Measurements from ENCODE around the gene USP48. TPM values are rescaled to one million over a fixed set of nuclear protein-coding genes. Genes with fewer than 3 reads are reported as not detected.

USP48 gene
- polyA plus RNA-seq, 10 donors: 36.8 to 68.1 (median 49.8) TPM

DNA sequence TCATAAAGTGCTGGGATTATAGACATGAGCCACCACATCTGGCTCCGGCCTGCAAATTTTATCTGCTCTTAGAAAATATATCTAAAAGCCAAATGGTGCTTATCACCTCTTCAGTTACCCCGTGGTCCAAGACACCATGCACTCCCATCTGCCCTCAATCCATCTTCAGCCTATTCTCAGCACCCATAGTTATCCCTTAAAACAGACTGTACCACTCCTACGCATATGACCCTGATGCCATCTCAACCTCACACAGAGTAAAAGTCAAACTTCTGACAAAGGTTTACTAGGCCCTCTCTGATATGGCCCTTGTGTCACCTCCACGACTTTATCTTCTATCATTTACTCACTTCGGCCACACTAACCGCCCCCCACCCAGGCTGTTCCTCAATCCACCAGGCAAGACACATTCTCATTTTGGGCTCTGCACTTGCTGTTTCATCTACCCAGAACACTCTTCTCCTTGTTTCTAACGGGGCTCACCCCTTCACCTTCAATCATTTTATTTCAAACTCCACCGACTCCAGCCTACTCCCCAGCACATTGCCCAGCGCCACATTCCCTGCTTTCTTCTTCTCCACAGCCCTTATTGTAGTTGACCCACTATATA, 33.0 kb downstream of the USP48 start:
- no peak for DNase-seq

DNA sequence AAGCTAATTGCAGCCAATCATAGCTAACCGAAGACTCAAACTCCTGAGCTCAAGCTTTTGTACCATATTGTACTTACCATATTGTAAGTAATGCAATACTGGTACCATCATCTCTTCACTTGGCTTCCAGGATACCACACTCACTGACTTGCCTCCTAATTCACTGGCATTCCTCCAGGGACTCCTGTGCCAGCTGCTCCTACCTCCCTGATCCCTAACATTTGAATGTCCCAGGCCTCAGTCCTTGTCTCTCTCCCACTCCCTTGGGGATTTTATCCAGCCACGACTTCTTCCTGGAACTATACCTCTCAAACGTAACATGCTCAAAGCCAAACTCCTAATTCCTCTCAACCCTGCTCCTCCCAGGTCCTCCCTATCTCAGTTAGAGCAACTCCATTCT, 33.8 kb downstream of the USP48 start:
- DNase-seq: no peak

DNA sequence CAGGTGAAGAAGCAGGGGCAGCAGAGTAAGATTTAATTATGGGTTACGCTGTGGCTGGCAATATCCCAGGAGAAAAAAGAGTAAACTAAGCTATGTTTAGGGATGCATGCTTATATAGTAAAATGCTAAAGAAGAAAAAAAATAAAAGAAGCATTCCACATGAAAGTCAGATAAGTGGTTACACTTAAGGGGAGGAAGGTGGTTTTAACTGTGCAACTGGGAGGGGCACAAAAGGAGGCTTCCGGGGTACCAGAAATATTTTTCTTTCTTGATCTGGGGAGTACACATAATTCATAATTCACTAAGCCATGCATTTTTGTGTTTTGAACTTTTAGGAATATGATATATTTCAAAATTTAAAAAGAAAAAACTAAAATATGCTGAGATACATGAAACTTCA, 39.5 kb downstream of the USP48 start:
- no peak for DNase-seq

DNA sequence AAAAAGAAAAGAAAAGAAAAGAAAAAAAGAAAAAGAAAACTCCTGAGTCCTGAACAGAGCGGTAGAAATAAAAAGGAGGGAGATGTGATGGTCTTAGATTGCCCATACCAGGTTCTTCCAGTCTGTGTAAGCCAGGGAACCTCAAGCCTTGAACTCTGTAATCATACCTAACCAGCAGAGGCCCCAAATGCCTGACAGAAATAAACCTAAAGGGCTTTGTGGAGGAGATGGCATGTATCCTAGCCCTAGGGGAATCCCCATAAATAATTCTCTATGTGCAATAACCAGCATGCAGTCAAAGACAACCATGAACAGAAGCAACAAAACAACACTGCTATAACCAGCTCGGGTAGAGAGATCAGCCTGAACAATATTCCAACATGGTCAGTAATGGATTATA, 40.4 kb downstream of the USP48 start:
- DNase-seq: no peak

DNA sequence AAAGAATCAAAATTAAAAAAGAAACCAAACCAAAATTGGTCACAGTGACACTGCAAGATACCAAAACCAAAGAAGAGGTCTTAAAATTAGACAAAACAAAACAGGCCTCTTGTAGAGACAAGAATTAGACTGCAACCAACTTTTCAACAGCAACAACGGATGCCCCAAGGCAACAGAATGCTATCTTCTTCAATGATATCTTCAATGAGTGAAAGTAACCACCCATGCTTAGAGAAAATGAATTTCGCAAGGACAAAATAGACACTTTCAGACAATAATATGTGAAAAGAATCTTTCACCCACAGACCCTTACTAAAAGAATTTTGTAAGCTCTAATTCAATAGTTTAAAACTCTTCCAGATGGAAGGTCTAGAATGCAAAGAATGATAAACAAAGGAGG, 41.7 kb downstream of the USP48 start:
- no peak for DNase-seq

DNA sequence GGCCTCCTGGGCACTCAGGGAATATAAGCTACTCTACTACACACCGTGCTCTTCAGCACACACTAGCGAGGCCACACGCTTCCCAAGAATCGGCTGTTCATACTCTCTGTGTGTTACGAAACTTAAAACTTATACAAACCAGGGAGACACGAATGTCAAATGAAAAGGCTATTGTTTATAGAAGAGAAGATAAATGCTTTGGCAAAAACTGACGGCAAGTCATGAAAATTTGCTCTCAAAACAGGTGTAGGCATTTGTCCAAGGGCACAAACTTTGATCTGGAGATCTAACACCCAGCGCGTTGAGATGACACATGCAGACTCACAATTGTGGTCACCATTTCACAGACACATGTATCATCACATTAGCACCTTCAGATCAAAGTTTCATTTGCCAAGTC, 46.1 kb downstream of the USP48 start:
- no peak for DNase-seq

DNA sequence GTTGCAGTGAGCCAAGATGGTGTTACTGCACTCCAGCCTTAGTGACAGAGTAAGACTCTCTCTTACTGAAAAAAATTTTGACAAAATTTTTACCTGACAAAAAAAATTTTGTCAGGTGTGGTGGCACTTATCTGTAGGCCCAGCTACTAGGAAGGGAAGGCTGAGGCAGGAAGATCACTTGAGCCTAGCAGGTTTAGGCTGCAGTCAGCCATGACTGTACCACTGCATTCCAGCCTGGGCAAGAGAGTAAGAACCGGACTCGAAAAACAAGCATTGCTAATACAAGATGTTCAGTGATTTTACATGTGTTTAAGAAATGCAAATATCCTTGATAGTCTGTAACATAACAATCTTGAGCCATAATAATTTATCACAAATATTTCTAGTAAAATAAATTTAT, 46.9 kb downstream of the USP48 start:
- no peak for DNase-seq

DNA sequence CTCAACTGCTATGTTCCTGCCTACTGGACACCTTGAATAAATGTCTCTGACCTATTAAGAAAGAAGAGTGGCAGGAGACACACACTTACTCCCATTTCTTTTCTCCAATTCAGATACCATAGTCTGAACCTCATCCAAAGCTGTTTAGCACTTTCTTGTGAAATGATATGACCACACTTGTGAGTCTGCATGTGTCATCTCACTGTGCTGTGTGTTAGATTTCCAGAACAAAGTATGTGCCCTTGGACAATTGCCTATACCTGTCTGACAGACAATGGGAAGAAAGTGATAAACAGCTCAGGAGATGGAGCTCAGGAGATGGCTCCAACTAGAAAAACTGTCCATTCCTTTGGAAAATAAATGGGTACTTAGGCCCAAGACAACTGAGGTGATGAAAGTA, 48.4 kb downstream of the USP48 start:
- no peak for DNase-seq

DNA sequence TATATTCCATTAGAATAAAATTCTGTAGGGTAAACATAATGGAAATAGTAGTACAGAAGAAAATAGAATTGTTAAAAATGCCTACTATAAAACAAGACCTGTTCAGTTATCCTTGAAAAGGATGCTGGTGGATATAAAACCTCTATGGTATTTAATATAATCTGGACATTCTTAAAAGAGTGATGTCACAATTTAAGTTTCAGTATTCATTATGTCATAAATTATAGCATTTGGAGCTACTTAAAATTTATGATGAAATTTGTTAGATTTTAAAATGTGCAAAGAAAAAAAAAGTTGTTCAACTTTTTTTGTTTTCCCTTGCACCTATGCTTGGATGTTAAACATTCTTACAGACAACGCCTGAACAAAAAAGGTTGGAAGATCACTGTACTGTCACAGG, 50.3 kb downstream of the USP48 start:
- no peak for DNase-seq

DNA sequence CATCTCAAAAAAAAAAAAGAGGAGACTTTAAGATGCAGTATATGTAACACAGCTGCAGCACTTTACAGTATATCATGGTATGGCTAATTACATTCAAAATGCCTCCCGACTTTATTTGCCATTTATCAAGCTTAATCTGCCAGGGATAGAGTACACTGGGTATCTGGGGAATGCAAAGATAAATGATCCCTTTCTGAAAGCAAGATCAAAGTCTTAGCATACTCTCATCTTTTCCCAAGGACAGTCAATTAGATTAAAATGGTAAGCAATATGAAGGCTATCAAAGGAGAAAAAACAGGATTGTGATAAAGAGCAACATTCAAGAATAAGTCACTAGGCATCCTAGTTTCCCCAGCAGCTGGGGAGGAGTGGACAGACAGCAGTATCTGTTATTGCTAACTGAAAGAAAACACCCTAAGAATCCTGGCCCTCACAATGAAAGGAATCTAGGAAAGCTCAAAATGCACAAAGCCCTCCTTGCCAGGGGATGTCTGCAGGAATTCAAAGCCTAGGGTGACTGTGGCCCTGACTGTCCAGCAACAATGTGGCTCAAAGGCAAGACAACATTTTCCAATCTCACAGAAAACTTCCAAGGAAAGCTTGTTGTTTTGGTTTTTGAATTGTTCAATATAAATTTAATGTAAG, 57.1 kb downstream of the USP48 start:
- no peak for DNase-seq

DNA sequence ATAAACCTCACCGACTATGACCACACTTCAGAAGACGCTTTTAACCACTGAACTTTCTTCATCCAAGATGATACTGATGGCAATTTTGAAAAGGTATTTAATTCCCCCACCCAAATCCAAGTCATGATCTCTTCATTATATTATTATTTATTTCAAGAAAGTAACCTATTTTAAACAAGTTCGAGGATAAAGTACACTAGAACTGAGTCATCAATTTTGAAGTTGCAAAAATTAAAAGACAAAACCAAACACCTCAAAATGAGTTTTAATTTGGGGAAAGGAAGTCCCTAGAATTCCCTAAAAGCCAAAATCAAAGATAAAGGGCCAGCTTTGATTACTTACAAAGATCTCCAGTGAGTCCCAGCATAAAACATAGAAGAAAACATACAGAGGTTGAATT, 58.4 kb downstream of the USP48 start:
- no peak for DNase-seq

DNA sequence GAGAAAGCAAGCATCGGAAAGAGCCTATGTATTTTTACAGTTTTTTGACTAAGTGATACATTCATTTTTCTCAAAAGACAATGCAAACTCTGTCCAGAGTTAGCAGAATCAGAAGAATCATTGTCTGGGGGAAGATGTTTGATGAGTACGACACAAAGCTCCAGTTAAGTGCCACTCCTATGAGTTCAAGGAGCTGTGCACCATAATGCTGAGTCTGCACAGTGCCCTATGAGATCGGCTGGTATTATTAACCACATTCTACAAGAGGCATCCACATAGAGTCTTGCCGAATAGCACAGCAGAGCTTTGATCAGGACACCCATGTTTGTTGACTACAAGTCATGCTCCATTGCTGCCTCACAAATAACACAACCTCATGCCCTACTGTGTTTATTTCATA, 58.9 kb downstream of the USP48 start:
- DNase-seq: no peak

DNA sequence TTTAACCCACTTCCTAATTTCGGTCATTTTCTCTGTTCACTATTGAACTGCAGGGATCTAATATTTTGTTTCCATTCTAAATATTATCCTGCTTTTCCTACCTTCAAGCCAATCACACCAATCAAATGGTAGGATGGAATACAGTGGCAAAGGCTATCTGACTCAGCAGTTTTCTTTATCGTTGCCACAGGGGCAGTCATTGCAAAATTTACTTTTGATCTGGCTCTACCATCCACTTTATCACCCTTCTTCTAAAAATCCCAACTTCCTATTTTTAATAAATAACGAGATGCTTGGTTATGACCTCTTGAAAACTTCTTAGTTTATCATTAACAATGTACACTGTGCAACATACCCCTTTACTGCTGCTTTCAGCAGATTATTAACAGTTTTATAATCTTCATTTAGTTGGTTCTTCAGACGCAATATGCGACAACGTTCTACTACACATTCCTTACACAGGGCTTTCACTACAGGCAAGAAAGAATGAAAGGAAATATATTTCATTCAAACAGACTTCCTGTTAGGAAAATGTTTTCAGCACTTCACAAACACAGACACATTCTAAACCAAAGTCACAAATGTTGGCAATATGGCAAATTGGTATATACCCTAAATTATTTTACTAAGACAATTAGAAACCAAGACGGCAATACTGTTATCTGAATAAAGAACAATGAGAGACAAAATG, 61.5 kb downstream of the USP48 start:
- DNase-seq: no peak

DNA sequence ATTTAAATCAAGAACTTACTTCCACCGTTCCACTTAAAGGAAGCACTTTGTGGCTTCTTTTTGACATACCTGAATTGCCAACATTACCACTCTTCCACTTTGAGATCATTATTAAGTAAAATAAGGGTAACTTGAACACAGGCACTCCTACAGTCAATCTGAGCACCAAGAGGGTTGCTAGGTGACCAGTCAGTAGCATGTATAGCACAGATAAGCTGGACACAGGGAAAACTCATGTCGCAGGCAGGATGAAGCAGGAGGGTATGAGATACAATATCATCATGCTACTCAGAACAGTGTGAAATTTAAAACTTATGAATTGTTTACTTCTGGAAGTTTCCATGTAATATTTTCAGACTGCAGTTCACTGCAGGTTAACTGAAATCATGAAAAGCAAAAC, 66.8 kb downstream of the USP48 start:
- DNase-seq: no peak

DNA sequence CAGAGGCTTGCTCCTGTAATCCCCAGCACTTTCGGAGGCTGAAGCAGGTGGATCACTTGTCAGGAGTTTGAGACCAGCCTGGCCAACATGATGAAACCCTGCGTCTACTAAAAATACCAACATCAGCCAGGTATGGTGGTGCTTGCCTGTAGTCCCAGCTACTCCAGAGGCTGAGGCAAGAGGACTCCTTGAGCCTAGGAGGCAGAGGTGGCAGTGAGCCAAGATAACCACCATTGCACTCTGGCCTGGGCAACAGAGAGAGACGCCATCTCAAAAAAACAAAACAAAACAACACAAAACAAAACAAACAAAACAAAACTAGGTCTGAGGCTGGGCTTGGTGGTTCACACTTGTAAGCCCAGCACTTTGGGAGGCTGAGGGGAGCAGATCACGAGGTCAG, 75.1 kb downstream of the USP48 start:
- DNase-seq: no peak

DNA sequence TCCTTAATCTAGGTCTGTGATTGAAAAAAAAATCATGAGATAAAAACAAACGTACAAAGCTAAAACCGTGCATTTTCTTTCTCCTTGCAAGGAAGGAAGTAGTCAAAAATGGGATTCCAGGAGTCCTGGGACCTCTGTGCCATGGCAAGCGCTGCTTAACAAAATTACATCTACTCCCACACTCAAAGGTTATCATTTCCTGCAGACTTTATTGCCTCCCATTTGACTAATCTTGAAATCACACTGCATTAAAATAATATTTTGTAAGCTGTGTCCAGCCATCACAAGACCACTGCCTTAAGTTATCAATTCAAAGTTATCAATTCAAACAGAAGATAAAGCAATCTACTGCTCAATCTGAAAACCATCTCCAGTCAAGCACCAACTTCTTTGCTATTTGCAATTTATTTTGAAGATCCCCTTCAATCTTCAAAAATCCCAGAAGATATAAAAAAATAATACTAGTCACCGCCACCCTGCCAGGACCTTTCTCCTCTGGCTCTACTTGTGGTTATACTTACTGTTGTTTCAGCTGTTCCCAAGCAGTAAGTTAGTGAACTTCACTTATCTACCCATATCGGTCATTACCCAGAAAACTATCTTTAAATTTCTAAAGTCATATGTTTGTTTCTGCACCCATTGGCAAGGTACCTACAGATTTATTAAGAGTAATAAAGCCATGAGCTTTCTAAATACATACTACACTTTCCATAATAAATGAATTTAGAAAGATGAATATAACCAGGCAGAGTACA, 75.7 kb downstream of the USP48 start:
- no peak for DNase-seq

DNA sequence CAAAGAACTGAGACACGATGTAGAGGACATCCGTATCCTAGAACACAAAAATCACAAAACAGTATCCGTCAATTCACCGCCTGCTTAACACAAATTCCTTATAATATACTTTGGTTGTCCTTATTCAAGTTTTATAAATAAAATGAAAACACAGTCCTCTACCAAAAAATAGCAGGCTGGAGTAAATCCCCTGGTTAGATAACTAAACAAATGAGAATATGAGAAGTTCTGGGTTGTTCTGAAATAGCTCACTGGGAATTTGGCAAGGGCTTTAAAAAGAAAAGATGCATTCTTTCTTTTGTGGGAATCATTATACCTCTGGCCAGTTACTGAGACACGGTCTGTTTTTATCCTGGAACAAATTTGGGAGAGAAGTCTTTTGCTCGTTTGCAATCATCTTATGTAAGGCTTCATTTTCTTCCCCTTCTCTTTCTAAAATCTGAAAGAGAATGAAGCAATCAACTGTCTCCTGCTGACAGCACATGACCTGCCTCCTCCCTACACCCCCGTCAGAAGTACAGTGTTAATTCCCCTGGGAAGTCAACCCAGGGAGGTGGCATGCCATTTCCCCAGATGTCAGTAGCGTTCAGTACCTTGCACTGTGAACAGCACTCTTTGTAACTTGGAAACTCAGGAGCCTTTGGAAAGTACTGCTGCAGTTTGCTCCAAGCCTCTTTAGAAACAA, 76.7 kb downstream of the USP48 start:
- no peak for DNase-seq

DNA sequence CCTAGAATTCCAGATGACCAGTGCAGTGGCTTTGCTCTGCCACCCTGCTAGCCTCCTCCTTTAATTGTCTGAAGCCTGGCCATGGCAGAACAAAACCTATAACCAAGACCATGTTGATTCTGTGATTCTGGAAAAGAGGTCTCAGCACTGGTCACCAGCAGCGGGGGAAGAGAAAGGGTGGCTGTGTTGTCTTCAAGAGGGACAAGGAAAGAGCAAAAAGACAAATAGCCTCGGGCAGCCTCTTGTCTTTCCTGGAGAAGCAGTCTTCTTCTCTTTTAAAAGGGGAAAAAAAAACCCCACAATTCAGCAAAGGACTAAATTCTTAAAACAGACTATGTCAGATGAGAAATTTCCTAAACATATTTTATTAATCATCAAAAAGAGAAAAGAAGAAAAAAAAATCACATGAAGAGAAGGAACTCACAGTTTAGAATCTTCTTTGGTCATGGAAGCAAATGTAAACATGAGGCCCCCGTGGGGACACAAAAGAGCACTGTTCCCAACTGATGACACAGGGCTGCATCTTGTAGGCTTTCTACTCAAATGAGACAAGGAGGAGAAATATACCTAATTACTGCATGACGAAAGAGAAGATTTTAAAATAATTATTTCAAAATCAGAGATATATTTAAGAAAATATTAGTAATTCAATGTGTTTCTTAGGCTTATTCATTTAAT, 77.5 kb downstream of the USP48 start:
- DNase-seq: no peak

DNA sequence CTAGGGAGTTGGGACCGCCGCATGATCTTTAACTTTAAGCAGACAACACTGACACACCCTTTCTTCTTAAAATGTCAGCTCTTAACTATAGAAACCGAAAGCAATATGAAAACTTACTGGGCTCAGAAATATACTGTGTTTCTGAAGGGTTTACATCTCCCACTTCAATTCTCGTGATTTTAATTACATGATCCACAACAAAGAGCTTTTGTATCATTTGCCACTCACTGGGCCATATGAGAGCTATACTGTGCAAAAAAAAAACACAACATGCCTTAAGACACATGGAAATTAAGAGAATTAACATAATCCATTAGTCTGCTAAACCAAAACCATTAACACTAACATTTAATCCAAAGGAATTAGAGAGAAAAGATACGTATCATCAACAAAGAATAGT, 78.8 kb downstream of the USP48 start:
- no peak for DNase-seq

DNA sequence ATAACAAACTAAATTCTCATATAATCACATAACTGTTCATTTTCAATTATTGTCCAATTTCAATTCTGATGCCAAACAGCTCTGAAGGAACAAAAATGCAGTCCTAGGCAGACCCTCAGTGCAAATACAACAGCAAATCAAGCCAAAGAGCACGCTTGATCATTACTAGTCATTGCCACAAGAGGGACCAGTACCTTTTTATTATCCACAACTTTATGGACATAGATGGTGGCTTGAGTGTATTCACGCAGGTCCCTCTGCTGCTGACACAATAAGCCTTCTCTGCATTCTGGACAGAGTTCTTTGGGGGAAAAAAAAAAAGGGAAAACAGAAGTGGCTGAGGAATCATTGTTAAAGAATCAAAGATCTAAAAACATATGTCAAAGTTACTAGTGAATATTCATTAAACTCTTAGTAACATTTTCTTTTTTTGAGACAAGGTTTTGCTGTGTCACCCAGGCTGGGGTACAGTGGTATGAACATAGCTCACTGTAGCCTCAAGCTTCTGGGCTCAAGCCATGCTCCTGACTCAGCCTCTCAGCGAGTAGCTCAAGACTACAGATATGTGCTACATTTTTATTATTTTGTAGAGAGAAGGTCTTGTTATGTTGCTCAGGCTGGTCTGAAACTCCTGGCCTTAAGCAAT, 79.5 kb downstream of the USP48 start:
- DNase-seq: peak; percentile 4 to 28 (median 13)

DNA sequence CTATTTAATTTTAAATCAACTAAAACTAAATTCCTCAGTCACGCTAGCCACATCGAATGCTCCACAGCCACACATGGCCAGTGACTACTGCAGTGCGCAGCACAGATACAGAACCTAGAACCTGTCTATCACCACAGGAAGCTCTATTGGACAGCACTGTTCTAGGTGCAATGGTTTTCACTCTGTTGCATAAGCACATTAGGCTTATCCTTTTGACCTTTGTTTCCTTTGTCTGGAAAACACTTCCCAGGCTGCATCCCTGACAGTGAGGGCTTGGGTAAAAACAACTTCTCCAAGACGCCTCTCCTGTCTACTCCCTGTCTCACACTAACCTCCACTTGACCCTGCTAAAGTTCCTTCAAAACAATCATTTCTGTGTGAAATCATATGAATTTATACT, 80.2 kb downstream of the USP48 start:
- no peak for DNase-seq
